HG02642 (cell line): ENCODE results near the gene ECT2L.

Experiments used
- ATAC-seq: cut with Tn5 transposase; IDR thresholded peaks from one replicate; pipeline ENCODE4 v1.9.1; 2021; ENCODE audit warnings: mild to moderate bottlenecking; ENCODE audit not compliant: unreplicated experiment, poor library complexity

ECT2L gene

GRCh38 chr6:138805016-138805765, 9.3 kb downstream of the ECT2L start:
- no peak for ATAC-seq

GRCh38 chr6:138806889-138807288, 11.0 kb downstream of the ECT2L start:
- no peak for ATAC-seq

- ATAC-seq = no peak
These were observed 13.8 kb downstream of the ECT2L start for GRCh38 chr6:138809677-138810076.

- no peak for ATAC-seq
These were observed 16.0 kb downstream of the ECT2L start for GRCh38 chr6:138811866-138812265.

- ATAC-seq = no peak
These were observed 18.4 kb downstream of the ECT2L start for GRCh38 chr6:138814179-138814834.

- ATAC-seq = no peak
These were observed 19.3 kb downstream of the ECT2L start for GRCh38 chr6:138815221-138815620.

- ATAC-seq = peak; percentile 59
These were observed 20.1 kb downstream of the ECT2L start for GRCh38 chr6:138815797-138816528.

- ATAC-seq = no peak
These were observed 21.9 kb downstream of the ECT2L start for GRCh38 chr6:138817799-138818198.

- ATAC-seq = peak; percentile 75
These were observed 22.8 kb downstream of the ECT2L start for GRCh38 chr6:138818496-138819194.

GRCh38 chr6:138821519-138821918, 25.6 kb downstream of the ECT2L start:
- ATAC-seq = no peak

GRCh38 chr6:138824482-138825144, 28.7 kb downstream of the ECT2L start:
- ATAC-seq = no peak

GRCh38 chr6:138830248-138830647, 34.4 kb downstream of the ECT2L start:
- ATAC-seq = no peak

- no peak for ATAC-seq
These were observed 36.3 kb downstream of the ECT2L start for GRCh38 chr6:138832182-138832581.

- no peak for ATAC-seq
These were observed 38.1 kb downstream of the ECT2L start for GRCh38 chr6:138833816-138834539.

- ATAC-seq = no peak
These were observed 41.4 kb downstream of the ECT2L start for GRCh38 chr6:138837246-138837645.

GRCh38 chr6:138844192-138844591, 48.3 kb downstream of the ECT2L start:
- no peak for ATAC-seq

- no peak for ATAC-seq
These were observed 52.0 kb downstream of the ECT2L start for GRCh38 chr6:138847884-138848283.

- ATAC-seq = no peak
These were observed 52.6 kb downstream of the ECT2L start for GRCh38 chr6:138848461-138848860.

- ATAC-seq = no peak
These were observed 53.9 kb downstream of the ECT2L start for GRCh38 chr6:138849791-138850190.
